ENCODE results near the gene IFFO2. TPM values are rescaled to one million over a fixed set of nuclear protein-coding genes. Genes with fewer than 3 reads are reported as not detected.
A peak's percentile ranks its signal among the peaks of the same experiment; 100 is the strongest.

IFFO2 gene
- total RNA-seq, 1 donor from 2014 or later = 3.7 TPM

GRCh38 chr1:18973446-18973955, 17.0 kb upstream of the IFFO2 start:
- peaks cover 0 to 9% (median 2%) of the 10 kb centered on the region in 3 donors for H3K4me1 ChIP-seq (ENCODE audit: control insufficient read depth in 3 of 3, insufficient read depth in 3 of 3, low read length in 3 of 3)
- no peaks in the 10 kb centered on the region for H3K36me3 ChIP-seq (ENCODE audit: control insufficient read depth in 3 of 3, insufficient read depth in 3 of 3, low read length in 3 of 3)
- H3K4me3 ChIP-seq (ENCODE audit: low read length in 3 of 3) = no peak overlapping the region
- H3K9ac ChIP-seq (ENCODE audit: low read depth in 1 of 3, low read length in 3 of 3) = no peak overlapping the region
- no peaks in the 10 kb centered on the region for H3K9me3 ChIP-seq (ENCODE audit: control insufficient read depth in 3 of 3, low read length in 3 of 3)
- H3K27ac ChIP-seq (ENCODE audit: low read depth, low read length) = no peak overlapping the region
- no peaks in the 10 kb centered on the region for H3K27me3 ChIP-seq (ENCODE audit: control insufficient read depth in 3 of 3, insufficient read depth in 3 of 3, low read length in 3 of 3)

- H3K9ac ChIP-seq (ENCODE audit: low read depth in 1 of 3, low read length in 3 of 3) = no peak overlapping the region
- H3K9me3 ChIP-seq (ENCODE audit: control insufficient read depth in 3 of 3, low read length in 3 of 3) = no peaks in the 10 kb centered on the region
- H3K4me1 ChIP-seq (ENCODE audit: control insufficient read depth in 3 of 3, insufficient read depth in 3 of 3, low read length in 3 of 3) = peaks cover 0 to 5% (median 0%) of the 10 kb centered on the region in 3 donors
- no peaks in the 10 kb centered on the region for H3K36me3 ChIP-seq (ENCODE audit: control insufficient read depth in 3 of 3, insufficient read depth in 3 of 3, low read length in 3 of 3)
- no peak overlapping the region for H3K4me3 ChIP-seq (ENCODE audit: low read length in 3 of 3)
- no peak overlapping the region for H3K27ac ChIP-seq (ENCODE audit: low read depth, low read length)
- no peaks in the 10 kb centered on the region for H3K27me3 ChIP-seq (ENCODE audit: control insufficient read depth in 3 of 3, insufficient read depth in 3 of 3, low read length in 3 of 3)
Observed at GRCh38 chr1:18972991-18973390, 16.5 kb upstream of the IFFO2 start.

- Histone ChIP-seq H3K36me3 (ENCODE audit: control insufficient read depth in 3 of 3, insufficient read depth in 3 of 3, low read length in 3 of 3) (no peaks in the 10 kb centered on the region), H3K4me3 (ENCODE audit: low read length in 3 of 3) (no peak overlapping the region), H3K4me1 (ENCODE audit: control insufficient read depth in 3 of 3, insufficient read depth in 3 of 3, low read length in 3 of 3) (peaks cover 0 to 5% (median 0%) of the 10 kb centered on the region in 3 donors), H3K9me3 (ENCODE audit: control insufficient read depth in 3 of 3, low read length in 3 of 3) (no peaks in the 10 kb centered on the region), H3K27ac (ENCODE audit: low read depth, low read length) (no peak overlapping the region), H3K27me3 (ENCODE audit: control insufficient read depth in 3 of 3, insufficient read depth in 3 of 3, low read length in 3 of 3) (no peaks in the 10 kb centered on the region), H3K9ac (ENCODE audit: low read depth in 1 of 3, low read length in 3 of 3) (no peak overlapping the region)
Observed at GRCh38 chr1:18972531-18972930, 16.1 kb upstream of the IFFO2 start.

- Histone ChIP-seq H3K4me3 (ENCODE audit: low read length in 3 of 3) (no peak overlapping the region), H3K4me1 (ENCODE audit: control insufficient read depth in 3 of 3, insufficient read depth in 3 of 3, low read length in 3 of 3) (peaks cover 0 to 5% (median 2%) of the 10 kb centered on the region in 3 donors), H3K36me3 (ENCODE audit: control insufficient read depth in 3 of 3, insufficient read depth in 3 of 3, low read length in 3 of 3) (no peaks in the 10 kb centered on the region), H3K9ac (ENCODE audit: low read depth in 1 of 3, low read length in 3 of 3) (no peak overlapping the region), H3K27me3 (ENCODE audit: control insufficient read depth in 3 of 3, insufficient read depth in 3 of 3, low read length in 3 of 3) (no peaks in the 10 kb centered on the region), H3K27ac (ENCODE audit: low read depth, low read length) (no peak overlapping the region), H3K9me3 (ENCODE audit: control insufficient read depth in 3 of 3, low read length in 3 of 3) (no peaks in the 10 kb centered on the region)
Observed at GRCh38 chr1:18970762-18971161, 14.3 kb upstream of the IFFO2 start.

GRCh38 chr1:18970358-18970757, 13.9 kb upstream of the IFFO2 start:
- H3K9ac ChIP-seq (ENCODE audit: low read depth in 1 of 3, low read length in 3 of 3) = no peak overlapping the region
- H3K27ac ChIP-seq (ENCODE audit: low read depth, low read length) = no peak overlapping the region
- no peaks in the 10 kb centered on the region for H3K27me3 ChIP-seq (ENCODE audit: control insufficient read depth in 3 of 3, insufficient read depth in 3 of 3, low read length in 3 of 3)
- H3K4me3 ChIP-seq (ENCODE audit: low read length in 3 of 3) = no peak overlapping the region
- no peaks in the 10 kb centered on the region for H3K36me3 ChIP-seq (ENCODE audit: control insufficient read depth in 3 of 3, insufficient read depth in 3 of 3, low read length in 3 of 3)
- H3K9me3 ChIP-seq (ENCODE audit: control insufficient read depth in 3 of 3, low read length in 3 of 3) = no peaks in the 10 kb centered on the region
- peaks cover 0 to 5% (median 5%) of the 10 kb centered on the region in 3 donors for H3K4me1 ChIP-seq (ENCODE audit: control insufficient read depth in 3 of 3, insufficient read depth in 3 of 3, low read length in 3 of 3)

- Histone ChIP-seq H3K27ac (ENCODE audit: low read depth, low read length) (no peak overlapping the region), H3K9ac (ENCODE audit: low read depth in 1 of 3, low read length in 3 of 3) (no peak overlapping the region), H3K4me1 (ENCODE audit: control insufficient read depth in 3 of 3, insufficient read depth in 3 of 3, low read length in 3 of 3) (peaks cover 0 to 8% (median 5%) of the 10 kb centered on the region in 3 donors), H3K4me3 (ENCODE audit: low read length in 3 of 3) (no peak overlapping the region), H3K9me3 (ENCODE audit: control insufficient read depth in 3 of 3, low read length in 3 of 3) (no peaks in the 10 kb centered on the region), H3K27me3 (ENCODE audit: control insufficient read depth in 3 of 3, insufficient read depth in 3 of 3, low read length in 3 of 3) (no peaks in the 10 kb centered on the region), H3K36me3 (ENCODE audit: control insufficient read depth in 3 of 3, insufficient read depth in 3 of 3, low read length in 3 of 3) (no peaks in the 10 kb centered on the region)
Observed at GRCh38 chr1:18967066-18967690, 10.7 kb upstream of the IFFO2 start.

GRCh38 chr1:18965206-18966173, 9.0 kb upstream of the IFFO2 start:
- H3K9ac ChIP-seq (ENCODE audit: low read depth in 1 of 3, low read length in 3 of 3) = peak overlapping the region in 1 of 3 donors; percentile 16
- H3K4me1 ChIP-seq (ENCODE audit: control insufficient read depth in 3 of 3, insufficient read depth in 3 of 3, low read length in 3 of 3) = peaks cover 0 to 8% (median 5%) of the 10 kb centered on the region in 3 donors
- H3K9me3 ChIP-seq (ENCODE audit: control insufficient read depth in 3 of 3, low read length in 3 of 3) = no peaks in the 10 kb centered on the region
- H3K4me3 ChIP-seq (ENCODE audit: low read length in 3 of 3) = no peak overlapping the region
- no peaks in the 10 kb centered on the region for H3K36me3 ChIP-seq (ENCODE audit: control insufficient read depth in 3 of 3, insufficient read depth in 3 of 3, low read length in 3 of 3)
- no peaks in the 10 kb centered on the region for H3K27me3 ChIP-seq (ENCODE audit: control insufficient read depth in 3 of 3, insufficient read depth in 3 of 3, low read length in 3 of 3)
- H3K27ac ChIP-seq (ENCODE audit: low read depth, low read length) = no peak overlapping the region

GRCh38 chr1:18963968-18964367, 7.5 kb upstream of the IFFO2 start:
- Histone ChIP-seq H3K27ac (ENCODE audit: low read depth, low read length) (no peak overlapping the region), H3K27me3 (ENCODE audit: control insufficient read depth in 3 of 3, insufficient read depth in 3 of 3, low read length in 3 of 3) (no peaks in the 10 kb centered on the region), H3K36me3 (ENCODE audit: control insufficient read depth in 3 of 3, insufficient read depth in 3 of 3, low read length in 3 of 3) (no peaks in the 10 kb centered on the region), H3K9me3 (ENCODE audit: control insufficient read depth in 3 of 3, low read length in 3 of 3) (no peaks in the 10 kb centered on the region), H3K9ac (ENCODE audit: low read depth in 1 of 3, low read length in 3 of 3) (no peak overlapping the region), H3K4me1 (ENCODE audit: control insufficient read depth in 3 of 3, insufficient read depth in 3 of 3, low read length in 3 of 3) (peaks cover 0 to 8% (median 5%) of the 10 kb centered on the region in 3 donors), H3K4me3 (ENCODE audit: low read length in 3 of 3) (no peak overlapping the region)

GRCh38 chr1:18962855-18963737, 6.6 kb upstream of the IFFO2 start:
- H3K36me3 ChIP-seq (ENCODE audit: control insufficient read depth in 3 of 3, insufficient read depth in 3 of 3, low read length in 3 of 3) = no peaks in the 10 kb centered on the region
- no peaks in the 10 kb centered on the region for H3K9me3 ChIP-seq (ENCODE audit: control insufficient read depth in 3 of 3, low read length in 3 of 3)
- peaks cover 0 to 8% (median 5%) of the 10 kb centered on the region in 3 donors for H3K4me1 ChIP-seq (ENCODE audit: control insufficient read depth in 3 of 3, insufficient read depth in 3 of 3, low read length in 3 of 3)
- no peak overlapping the region for H3K27ac ChIP-seq (ENCODE audit: low read depth, low read length)
- H3K9ac ChIP-seq (ENCODE audit: low read depth in 1 of 3, low read length in 3 of 3) = no peak overlapping the region
- no peaks in the 10 kb centered on the region for H3K27me3 ChIP-seq (ENCODE audit: control insufficient read depth in 3 of 3, insufficient read depth in 3 of 3, low read length in 3 of 3)
- no peak overlapping the region for H3K4me3 ChIP-seq (ENCODE audit: low read length in 3 of 3)

Data from skeletal muscle tissue (tissue), 4 donors.